H9 (cell line): ENCODE data around the gene NAXD. TPM values are rescaled to one million over a fixed set of nuclear protein-coding genes. Genes with fewer than 3 reads are reported as not detected.

ENCODE experiments used
- DNase-seq: peaks from one replicate; pipeline ENCODE4 v3.0.0-alpha.2; 2017
- H2AFZ ChIP-seq: one replicate; pipeline ENCODE4 v1.6.1; 2013; ENCODE audit warnings: mild to moderate bottlenecking, low read length, control low read depth, moderate library complexity
- H2AK5ac ChIP-seq: 2 replicates; pipeline ENCODE4 v1.6.1; 2013; ENCODE audit warnings: low read length, control low read depth, mixed read lengths; ENCODE audit not compliant: insufficient read length
- H2BK120ac ChIP-seq: one replicate; pipeline ENCODE4 v1.6.1; 2013; ENCODE audit warnings: low read depth, mild to moderate bottlenecking, low read length, control low read depth, inconsistent platforms; ENCODE audit not compliant: poor library complexity, severe bottlenecking
- H2BK12ac ChIP-seq: 2 replicates; pipeline ENCODE4 v1.6.1; 2013; ENCODE audit warnings: low read length, control low read depth, mixed read lengths, low read depth; ENCODE audit not compliant: insufficient read length
- H2BK15ac ChIP-seq: 2 replicates; pipeline ENCODE4 v1.6.1; 2013; ENCODE audit warnings: low read depth, low read length, control low read depth
- H2BK20ac ChIP-seq: one replicate; pipeline ENCODE4 v1.6.1; 2013; ENCODE audit warnings: low read depth, mild to moderate bottlenecking, low read length, control low read depth, inconsistent platforms; ENCODE audit not compliant: poor library complexity, severe bottlenecking
- H2BK5ac ChIP-seq: 2 replicates; pipeline ENCODE4 v1.6.1; 2013; ENCODE audit warnings: low read length, control low read depth, mixed read lengths; ENCODE audit not compliant: insufficient read length
- H3K14ac ChIP-seq: 2 replicates; pipeline ENCODE4 v1.6.1; 2013; ENCODE audit warnings: low read length, control low read depth; ENCODE audit not compliant: insufficient read depth
- H3K18ac ChIP-seq: 2 replicates; pipeline ENCODE4 v1.6.1; 2013; ENCODE audit warnings: low read depth, mild to moderate bottlenecking, mixed read lengths, low read length, control low read depth; ENCODE audit not compliant: insufficient read length
- H3K23ac ChIP-seq: 2 replicates; pipeline ENCODE4 v1.6.1; 2013; ENCODE audit warnings: low read length, control low read depth, mixed read lengths, low read depth; ENCODE audit not compliant: insufficient read length
- H3K23me2 ChIP-seq: 2 replicates; pipeline ENCODE4 v1.6.1; 2013; ENCODE audit warnings: low read depth, mild to moderate bottlenecking, mixed read lengths, low read length, control low read depth; ENCODE audit not compliant: insufficient read length, poor library complexity, severe bottlenecking
- H3K27ac ChIP-seq: 2 replicates; pipeline ENCODE4 v1.5.1; 2013; ENCODE audit warnings: low read length, control low read depth, mixed read lengths, low read depth; ENCODE audit not compliant: insufficient read length
- H3K27me3 ChIP-seq: 2 replicates; pipeline ENCODE4 v1.6.1; 2013; ENCODE audit warnings: low read length, control low read depth, inconsistent platforms; ENCODE audit not compliant: insufficient read depth
- H3K4ac ChIP-seq: 2 replicates; pipeline ENCODE4 v1.6.1; 2013; ENCODE audit warnings: low read depth, mild to moderate bottlenecking, control low read depth, inconsistent platforms, low read length, moderate library complexity
- H3K4me1 ChIP-seq: 2 replicates; pipeline ENCODE4 v1.6.1; 2013; ENCODE audit warnings: low read length, control low read depth, inconsistent platforms; ENCODE audit not compliant: insufficient read depth
- H3K4me2 ChIP-seq: 2 replicates; pipeline ENCODE4 v1.6.1; 2013; ENCODE audit warnings: low read length, control low read depth, mixed read lengths; ENCODE audit not compliant: insufficient read length, insufficient read depth
- H3K56ac ChIP-seq: 2 replicates; pipeline ENCODE4 v1.6.1; 2013; ENCODE audit warnings: low read depth, mild to moderate bottlenecking, mixed read lengths, low read length, control low read depth; ENCODE audit not compliant: insufficient read length
- H3K79me1 ChIP-seq: 2 replicates; pipeline ENCODE4 v1.6.1; 2013; ENCODE audit warnings: low read depth, mild to moderate bottlenecking, moderate library complexity, low read length, control low read depth, inconsistent platforms; ENCODE audit not compliant: insufficient read depth, poor library complexity, severe bottlenecking
- H3K79me2 ChIP-seq: 2 replicates; pipeline ENCODE4 v1.6.1; 2013; ENCODE audit warnings: low read length, control low read depth, inconsistent platforms; ENCODE audit not compliant: insufficient read depth
- H3K9ac ChIP-seq: 2 replicates; pipeline ENCODE4 v1.6.1; 2013; ENCODE audit warnings: low read length, control low read depth, mixed read lengths; ENCODE audit not compliant: insufficient read length; ENCODE audit errors: extremely low read depth
- H3K9me3 ChIP-seq: one replicate; pipeline ENCODE4 v1.6.1; 2013; ENCODE audit warnings: low read depth, low read length, inconsistent platforms; ENCODE audit not compliant: control insufficient read depth
- H3T11ph ChIP-seq: one replicate; pipeline ENCODE4 v1.6.1; 2013; ENCODE audit warnings: mild to moderate bottlenecking, low read length, control low read depth, inconsistent platforms
- H4K20me1 ChIP-seq: one replicate; pipeline ENCODE4 v1.6.1; 2013; ENCODE audit not compliant: control insufficient read depth, insufficient read length, insufficient read depth
- H4K5ac ChIP-seq: 2 replicates; pipeline ENCODE4 v1.6.1; 2013; ENCODE audit warnings: low read depth, mild to moderate bottlenecking, mixed read lengths, low read length, control low read depth; ENCODE audit not compliant: insufficient read length
- H4K8ac ChIP-seq: replicated peaks from 2 replicates; pipeline ENCODE4 v1.6.1; 2013; ENCODE audit warnings: low read length, control low read depth, mixed read lengths, low read depth; ENCODE audit not compliant: insufficient read length
- H4K91ac ChIP-seq: 2 replicates; pipeline ENCODE4 v1.6.1; 2013; ENCODE audit warnings: low read depth, mild to moderate bottlenecking, moderate library complexity, mixed read lengths, low read length, control low read depth; ENCODE audit not compliant: insufficient read length
- H3K27ac Mint-ChIP-seq, 3 experiments: 2 replicates in 2 of 3; 3 replicates in 1 of 3; pipeline ENCODE4 v1.8.0; 2020 to 2021; ENCODE audit warnings: mixed read lengths in 3 of 3, mild to moderate bottlenecking in 1 of 3, moderate library complexity in 1 of 3
- H3K27me3 Mint-ChIP-seq: 2 replicates; pipeline ENCODE4 v1.8.0; 2021; ENCODE audit warnings: low read depth, mild to moderate bottlenecking, moderate library complexity, mixed read lengths
- H3K36me3 Mint-ChIP-seq, 3 experiments: 2 replicates in 2 of 3; 3 replicates in 1 of 3; pipeline ENCODE4 v1.8.0; 2020 to 2021; ENCODE audit warnings: low read depth in 3 of 3, mixed read lengths in 3 of 3; ENCODE audit not compliant: insufficient read depth in 1 of 3
- H3K4me1 Mint-ChIP-seq, 2 experiments: 2 replicates each; pipeline ENCODE4 v1.8.0; 2020; ENCODE audit warnings: mixed read lengths in 2 of 2
- H3K4me3 Mint-ChIP-seq, 2 experiments: 2 replicates in 1 of 2; 3 replicates in 1 of 2; pipeline ENCODE4 v1.8.0; 2020 to 2021; ENCODE audit warnings: mild to moderate bottlenecking in 2 of 2, mixed read lengths in 2 of 2, moderate library complexity in 1 of 2
- H3K9me3 Mint-ChIP-seq, 2 experiments: 2 replicates in 1 of 2; 3 replicates in 1 of 2; pipeline ENCODE4 v1.8.0; 2020; ENCODE audit warnings: mild to moderate bottlenecking in 2 of 2, mixed read lengths in 2 of 2, moderate library complexity in 1 of 2
- WGBS: extraction: QIAGEN DNeasy Blood & Tissue Kit; methylation state at CpG from one replicate; pipeline ENCODE4 v1.1.7; 2013; ENCODE audit warnings: missing lambda C conversion rate, low lambda C conversion rate, mixed read lengths; ENCODE audit not compliant: insufficient read length; ENCODE audit errors: extremely low coverage; 5-methylcytosine and 5-hydroxymethylcytosine counted together
- total RNA-seq: library from RNA; stranded (reverse); gene quantifications from 2 replicates; pipeline ENCODE4 v1.2.1, GENCODE V29; 2021
- TF ChIP-seq, protein P1 (sequence below): fragments of 200-600 bp; sonication (generic); conservative IDR thresholded peaks from 3 replicates; pipeline ENCODE4 v1.8.0; 2021; ENCODE audit warnings: antibody characterized with exemption, mild to moderate bottlenecking

NAXD gene
- total RNA-seq, 1 experiment from 2014 or later: 25.5 TPM

DNA sequence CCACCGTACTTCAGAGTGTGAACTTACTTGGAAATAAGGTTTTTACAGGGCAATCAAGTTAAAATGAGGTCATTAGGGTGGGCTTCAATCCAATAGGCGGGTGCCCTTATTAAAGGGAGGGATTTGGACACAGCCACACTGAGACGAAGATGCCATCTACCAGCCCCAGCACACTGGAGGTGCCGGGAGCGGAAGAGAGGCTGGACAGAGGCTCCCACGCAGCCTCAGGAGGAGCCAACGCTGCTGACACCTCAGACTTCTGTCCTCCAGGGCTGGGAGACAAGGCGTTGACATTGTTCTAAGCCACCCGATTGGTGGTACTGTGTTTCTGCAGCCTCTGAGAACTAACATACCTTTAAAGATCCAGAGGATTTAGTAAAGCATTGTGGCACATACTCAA lies 41.2 kb upstream of the NAXD start:
- TF ChIP-seq, protein P1, sequence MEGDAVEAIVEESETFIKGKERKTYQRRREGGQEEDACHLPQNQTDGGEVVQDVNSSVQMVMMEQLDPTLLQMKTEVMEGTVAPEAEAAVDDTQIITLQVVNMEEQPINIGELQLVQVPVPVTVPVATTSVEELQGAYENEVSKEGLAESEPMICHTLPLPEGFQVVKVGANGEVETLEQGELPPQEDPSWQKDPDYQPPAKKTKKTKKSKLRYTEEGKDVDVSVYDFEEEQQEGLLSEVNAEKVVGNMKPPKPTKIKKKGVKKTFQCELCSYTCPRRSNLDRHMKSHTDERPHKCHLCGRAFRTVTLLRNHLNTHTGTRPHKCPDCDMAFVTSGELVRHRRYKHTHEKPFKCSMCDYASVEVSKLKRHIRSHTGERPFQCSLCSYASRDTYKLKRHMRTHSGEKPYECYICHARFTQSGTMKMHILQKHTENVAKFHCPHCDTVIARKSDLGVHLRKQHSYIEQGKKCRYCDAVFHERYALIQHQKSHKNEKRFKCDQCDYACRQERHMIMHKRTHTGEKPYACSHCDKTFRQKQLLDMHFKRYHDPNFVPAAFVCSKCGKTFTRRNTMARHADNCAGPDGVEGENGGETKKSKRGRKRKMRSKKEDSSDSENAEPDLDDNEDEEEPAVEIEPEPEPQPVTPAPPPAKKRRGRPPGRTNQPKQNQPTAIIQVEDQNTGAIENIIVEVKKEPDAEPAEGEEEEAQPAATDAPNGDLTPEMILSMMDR: no peak
- H3K9ac ChIP-seq: no peak overlapping the region
- DNase-seq: no peak
- no peaks in the 10 kb centered on the region for H3K4me1 ChIP-seq
- H4K91ac ChIP-seq: no peak overlapping the region
- no peak overlapping the region for H3K18ac ChIP-seq
- no peaks in the 10 kb centered on the region for H3K9me3 ChIP-seq
- no peak overlapping the region for H3K14ac ChIP-seq
- no peaks in the 10 kb centered on the region for H3K79me2 ChIP-seq
- no peak overlapping the region for H4K5ac ChIP-seq
- H3K79me1 ChIP-seq: no peaks in the 10 kb centered on the region
- no peak overlapping the region for H4K8ac ChIP-seq
- Mint-ChIP-seq H3K36me3 (no peaks in the 10 kb centered on the region), H3K4me3 (no peak overlapping the region), H3K9me3 (no peaks in the 10 kb centered on the region), H3K4me1 (peaks cover 19 to 27% of the 10 kb centered on the region in 2 experiments), H3K27me3 (peaks cover 14% of the 10 kb centered on the region), H3K27ac (no peak overlapping the region)
- no peaks in the 10 kb centered on the region for H3K27me3 ChIP-seq
- no peaks in the 10 kb centered on the region for H3K23me2 ChIP-seq
- no peak overlapping the region for H2BK20ac ChIP-seq
- WGBS: no CpG with 5 or more reads among the region's 9 CpGs
- H3K4ac ChIP-seq: no peak overlapping the region
- no peak overlapping the region for H2BK5ac ChIP-seq
- H3K4me2 ChIP-seq: no peak overlapping the region
- no peak overlapping the region for H2BK15ac ChIP-seq
- H3K56ac ChIP-seq: no peak overlapping the region
- H3K27ac ChIP-seq: no peak overlapping the region
- no peak overlapping the region for H2BK120ac ChIP-seq
- no peak overlapping the region for H3T11ph ChIP-seq
- no peak overlapping the region for H2AFZ ChIP-seq
- H3K23ac ChIP-seq: no peak overlapping the region
- H4K20me1 ChIP-seq: no peaks in the 10 kb centered on the region
- H2BK12ac ChIP-seq: no peak overlapping the region
- H2AK5ac ChIP-seq: no peak overlapping the region
